NCI-H226 (cell line): ENCODE data around the gene MT1H.
"Not testable (repeated sequence)": the region's sequence is repeated elsewhere in the genome, so short reads cannot be mapped to it uniquely, and the experiment has no call there.

ENCODE experiments used
- DNase-seq: peaks from one replicate; pipeline ENCODE4 v3.0.0-alpha.2; 2015

Gene MT1H

DNA sequence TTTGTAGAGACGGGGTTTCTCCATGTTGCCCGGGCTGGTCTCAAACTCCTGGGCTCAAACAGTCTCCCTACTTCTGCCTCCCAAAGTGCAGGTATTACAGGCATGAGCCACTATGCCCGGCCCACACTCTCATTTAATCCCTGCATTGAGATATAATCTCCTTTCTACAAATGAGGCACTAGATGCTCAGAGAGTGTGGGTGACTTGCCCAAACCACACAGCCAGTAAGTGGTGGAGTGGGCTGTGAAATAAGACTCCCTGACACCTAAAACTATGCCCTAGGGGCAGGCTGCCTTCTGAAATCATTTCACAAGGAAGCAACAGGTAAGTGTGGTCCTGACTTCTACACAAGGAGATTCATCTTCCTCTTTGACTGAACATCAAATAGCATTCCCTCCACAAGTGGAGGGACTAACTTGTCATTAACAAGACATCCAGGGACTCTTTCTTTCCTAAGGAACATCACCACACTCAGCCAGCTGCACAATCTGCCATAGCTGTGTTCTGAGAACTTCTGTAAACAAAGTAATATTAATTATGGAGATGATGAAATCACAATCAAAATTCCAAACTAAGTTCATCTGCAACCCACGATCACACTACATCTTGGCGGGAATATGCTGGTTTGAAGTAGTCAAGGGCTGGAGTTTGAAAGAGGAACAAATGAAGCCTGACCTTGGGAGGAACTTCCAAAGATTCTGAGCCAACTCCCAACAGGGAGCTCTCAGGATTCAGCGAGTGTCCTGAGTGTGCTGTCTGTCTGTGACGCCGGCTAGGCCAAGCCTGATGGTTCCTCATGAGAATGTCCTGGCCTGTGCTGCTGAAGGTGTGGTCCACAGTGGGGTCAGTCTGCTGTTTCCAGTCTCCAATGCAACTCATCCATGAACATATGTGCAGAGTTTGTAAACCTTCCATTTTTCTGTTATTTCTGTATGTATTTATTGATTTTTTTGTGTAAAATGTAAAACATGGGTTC is 4.0 kb upstream of the MT1H start:
- not testable (repeated sequence) for DNase-seq

DNA sequence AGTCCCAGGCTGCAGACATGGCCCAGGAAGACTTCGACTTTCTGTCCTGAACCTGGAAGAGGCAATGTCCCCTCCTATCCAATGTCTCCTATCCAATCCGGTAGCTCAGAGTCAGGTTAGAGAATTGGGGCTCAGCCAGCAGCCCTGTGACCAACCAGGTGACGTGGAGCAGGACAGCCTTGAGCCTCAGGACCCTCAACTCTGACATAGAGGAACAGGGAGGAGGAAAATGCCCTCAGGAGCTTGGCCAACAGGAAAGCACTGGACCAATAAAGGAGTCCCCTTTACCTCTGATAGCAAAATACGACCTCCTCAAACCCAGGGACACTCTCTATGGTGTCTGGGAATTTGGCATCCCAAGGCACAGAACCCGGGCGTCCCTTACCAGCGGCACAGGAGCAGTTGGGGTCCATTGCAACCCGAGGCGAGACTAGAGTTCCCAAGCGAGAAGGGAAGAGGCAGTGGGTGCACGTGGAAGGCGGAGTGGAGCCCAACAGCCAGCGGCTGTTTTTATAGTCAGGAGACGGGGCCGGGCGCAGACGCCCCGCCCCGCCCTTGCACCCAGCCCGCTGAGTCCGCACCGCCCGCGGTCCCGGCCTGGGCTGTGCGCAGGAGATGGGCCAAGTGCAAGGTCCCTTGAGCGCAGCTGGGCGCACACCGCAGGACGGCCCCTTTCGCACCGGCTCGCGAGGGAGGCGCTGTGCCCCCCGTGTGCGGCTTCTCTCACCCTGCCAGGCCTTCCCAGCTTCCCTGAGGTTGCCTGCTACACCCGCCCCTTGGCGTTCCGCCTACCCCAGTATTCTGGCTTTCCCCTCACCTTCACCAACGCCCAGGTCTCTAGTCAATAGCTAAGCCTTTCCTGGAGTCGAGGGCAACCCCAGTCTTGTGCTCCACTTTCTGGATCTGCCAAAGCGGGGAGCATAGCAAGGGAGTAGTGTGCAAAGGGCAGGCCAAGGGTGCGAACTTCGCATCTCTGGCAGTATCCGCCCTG is 1.7 kb upstream of the MT1H start, which contains the start of gene MT1G:
Gene MT1G, minus strand, starts transcription at position 485 of the 991 bp plus-strand sequence. Its CDS starts 72 bp downstream, at position 413.
- no peak for DNase-seq

DNA sequence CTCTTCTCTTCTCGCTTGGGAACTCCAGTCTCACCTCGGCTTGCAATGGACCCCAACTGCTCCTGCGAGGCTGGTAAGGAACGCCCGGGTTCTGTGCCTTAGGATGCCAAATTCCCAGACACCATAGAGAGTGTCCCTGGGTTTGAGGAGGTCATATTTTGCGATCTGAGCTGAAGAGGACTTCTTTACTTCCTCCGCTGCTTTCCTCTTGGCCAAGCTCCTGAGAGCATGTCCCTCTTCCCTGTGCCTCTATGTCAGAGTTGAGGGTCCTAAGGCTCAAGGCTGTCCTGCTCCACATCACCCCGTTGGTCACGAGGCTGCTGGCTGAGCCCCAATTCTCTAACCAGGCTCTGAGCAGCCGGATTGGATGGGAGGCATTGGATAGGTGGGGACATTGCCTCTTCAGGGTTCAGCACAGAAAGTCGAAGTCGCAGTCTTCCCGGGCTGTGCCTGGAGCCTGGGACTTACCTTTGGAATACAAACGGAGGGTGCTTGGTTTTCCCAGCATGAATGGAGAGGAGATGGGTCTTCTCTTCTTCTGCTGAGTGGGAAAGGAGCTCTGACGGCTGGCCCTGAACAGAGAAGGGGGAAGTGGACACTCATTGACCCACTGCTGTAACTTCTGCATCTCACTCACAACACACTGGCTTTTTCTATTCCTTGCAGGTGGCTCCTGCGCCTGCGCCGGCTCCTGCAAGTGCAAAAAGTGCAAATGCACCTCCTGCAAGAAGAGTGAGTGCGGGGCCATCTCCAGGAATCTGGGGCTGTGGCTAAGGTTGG is 416 bp downstream of the MT1H start:
- DNase-seq = no peak

DNA sequence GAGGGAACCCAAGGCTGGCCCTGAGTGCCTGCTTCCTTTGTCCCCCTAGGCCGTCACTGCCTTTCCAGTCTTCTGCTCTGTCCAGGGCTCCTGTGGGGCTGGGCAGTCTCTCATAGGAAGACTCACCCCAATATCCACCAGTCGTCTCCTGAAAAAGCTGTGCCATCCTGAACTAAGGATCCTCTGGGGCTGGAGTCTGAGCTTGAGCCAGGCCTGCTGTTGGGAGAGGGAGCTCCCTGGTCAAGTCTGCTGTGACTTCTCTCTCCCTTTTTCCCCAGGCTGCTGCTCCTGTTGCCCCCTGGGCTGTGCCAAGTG is 963 bp downstream of the MT1H start:
- DNase-seq = no peak

DNA sequence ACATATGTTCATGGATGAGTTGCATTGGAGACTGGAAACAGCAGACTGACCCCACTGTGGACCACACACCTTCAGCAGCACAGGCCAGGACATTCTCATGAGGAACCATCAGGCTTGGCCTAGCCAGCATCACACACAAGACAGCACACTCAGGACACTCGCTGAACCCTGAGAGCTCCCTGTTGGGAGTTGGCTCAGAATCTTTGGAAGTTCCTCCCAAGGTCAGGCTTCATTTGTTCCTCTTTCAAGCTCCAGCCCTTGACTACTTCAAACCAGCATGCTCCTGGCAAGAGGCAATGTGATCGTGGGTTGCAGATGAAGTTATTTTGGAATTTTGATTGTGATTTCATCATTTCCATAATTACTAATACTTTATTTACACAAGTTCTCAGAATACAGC is 2.1 kb downstream of the MT1H start:
- DNase-seq = not testable (repeated sequence)

DNA sequence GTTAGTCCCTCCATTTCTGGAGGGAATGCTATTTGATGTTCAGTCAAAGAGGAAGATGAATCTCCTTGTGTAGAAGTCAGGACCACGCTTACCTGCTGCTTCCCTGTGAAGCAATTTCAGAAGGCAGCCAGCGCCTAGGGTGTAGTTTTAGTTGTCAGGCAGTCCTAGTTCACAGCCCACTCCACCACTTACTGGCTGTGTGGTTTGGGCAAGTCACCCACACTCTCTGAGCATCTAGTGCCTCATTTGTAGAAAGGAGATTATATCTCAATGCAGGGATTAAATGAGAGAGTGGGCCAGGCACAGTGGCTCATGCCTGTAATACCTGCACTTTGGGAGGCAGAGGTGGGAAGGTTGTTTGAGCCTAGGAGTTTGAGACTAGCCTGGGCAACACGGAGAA is 2.6 kb downstream of the MT1H start:
- not testable (repeated sequence) for DNase-seq

DNA sequence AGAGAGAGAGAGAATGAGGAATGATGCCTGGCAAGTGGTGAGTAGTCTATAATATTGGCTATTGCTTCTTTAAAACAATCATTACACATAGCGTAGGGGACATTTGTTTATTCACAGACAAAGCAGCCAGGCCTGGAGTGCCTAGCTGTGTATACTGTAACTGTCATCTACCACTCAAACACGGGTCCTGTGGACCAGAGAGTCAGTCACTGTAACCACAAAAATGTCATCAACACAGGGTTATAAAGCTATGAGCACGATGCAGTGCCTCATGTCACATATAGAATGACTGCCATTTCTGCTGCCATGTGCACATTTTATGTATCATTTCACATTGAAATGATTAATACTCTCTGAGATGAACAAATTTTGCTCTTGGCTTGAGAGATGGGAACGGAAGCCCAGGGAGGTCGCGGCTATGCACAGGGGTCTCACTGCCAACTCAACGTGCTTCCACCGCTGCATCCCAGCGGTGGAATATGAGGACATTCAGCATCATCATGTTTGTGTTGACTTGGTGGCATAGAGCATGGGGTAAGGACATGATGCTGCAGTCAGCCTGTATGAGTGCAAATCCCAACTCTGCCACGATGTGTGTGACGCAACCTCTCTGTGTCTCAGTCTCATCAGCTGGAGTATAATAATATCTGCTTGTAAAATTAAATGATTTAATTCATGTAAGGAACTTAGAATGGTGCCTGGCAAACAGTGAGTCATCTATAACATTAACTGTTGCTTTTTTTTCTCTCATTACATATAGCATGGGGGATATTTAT is 3.3 kb downstream of the MT1H start:
- DNase-seq = no peak

DNA sequence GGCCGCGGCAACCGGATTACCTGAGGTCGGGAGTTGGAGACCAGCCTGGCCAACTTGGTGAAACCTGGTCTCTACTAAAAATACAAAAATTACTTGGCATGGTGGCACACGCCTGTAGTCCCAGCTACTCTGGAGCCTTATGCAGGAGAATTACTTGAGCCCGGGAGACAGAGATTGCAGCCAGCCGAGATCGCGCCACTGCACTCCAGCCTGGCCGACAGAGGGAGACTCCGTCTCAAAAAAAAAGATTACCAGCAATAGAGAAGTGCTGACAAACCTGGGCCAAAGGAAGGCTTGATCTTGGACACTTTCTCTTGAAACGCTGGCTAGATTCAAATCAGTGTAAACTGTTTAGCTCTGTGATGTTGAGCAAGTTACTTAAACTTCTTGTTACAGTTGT is 4.3 kb downstream of the MT1H start:
- DNase-seq = no peak

DNA sequence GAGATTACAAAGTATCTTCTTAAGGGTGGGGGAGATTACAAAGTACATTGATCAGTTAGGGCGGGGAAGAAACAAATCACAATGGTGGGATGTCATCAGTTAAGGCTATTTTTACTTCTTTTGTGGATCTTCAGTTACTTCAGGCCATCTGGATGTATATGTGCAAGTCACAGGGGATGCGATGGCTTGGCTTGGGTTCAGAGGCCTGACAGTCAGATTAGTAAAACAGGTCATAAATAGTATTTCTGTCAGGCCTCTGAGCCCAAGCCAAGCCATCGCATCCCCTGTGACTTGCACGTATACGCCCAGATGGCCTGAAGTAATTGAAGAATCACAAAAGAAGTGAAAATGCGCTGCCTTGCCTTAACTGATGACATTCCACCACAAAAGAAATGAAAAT is 5.0 kb downstream of the MT1H start:
- DNase-seq = not testable (repeated sequence)

DNA sequence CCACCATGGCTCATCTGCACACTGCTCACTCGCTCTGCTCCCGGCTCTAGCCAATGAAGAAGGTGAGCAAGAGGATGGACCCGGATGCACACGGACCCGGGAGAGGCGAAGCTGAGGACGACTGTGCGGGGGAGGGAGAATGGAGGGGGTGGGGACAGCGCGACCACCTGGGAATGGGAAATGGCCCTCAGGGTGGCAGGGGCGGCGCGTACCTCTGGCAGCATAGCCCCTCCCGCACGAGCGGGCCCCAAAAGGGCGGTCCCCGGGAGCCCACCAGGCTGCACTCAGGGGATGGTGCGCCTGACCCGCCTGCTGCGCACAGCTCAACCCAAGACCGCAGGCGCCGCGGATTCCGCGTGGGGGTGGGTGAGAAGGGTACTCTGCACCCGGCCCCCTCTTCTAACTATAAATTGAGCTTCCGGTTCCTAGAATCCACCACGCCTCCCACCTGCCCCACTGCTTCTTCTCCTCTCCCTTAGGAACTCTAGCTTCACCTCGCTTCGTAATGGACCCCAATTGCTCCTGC is 6.1 kb downstream of the MT1H start:
- DNase-seq = no peak

DNA sequence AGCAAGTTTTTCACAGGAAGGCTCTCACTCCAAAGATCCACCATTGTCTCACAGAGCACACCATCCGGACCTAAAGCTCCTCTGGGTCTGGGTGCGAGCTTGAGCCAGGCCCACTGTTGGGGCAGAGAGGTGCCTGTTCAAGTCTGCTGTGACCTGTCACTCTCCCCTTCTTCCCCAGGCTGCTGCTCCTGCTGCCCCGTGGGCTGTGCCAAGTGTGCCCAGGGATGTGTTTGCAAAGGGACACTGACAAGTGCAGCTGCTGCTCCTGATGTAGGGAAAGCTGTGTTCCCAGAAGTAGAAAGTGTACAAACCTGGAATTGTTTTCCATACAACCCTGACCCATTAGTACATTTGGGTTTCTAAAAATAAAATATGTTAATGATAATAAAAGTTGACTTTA is 7.9 kb downstream of the MT1H start:
- DNase-seq = no peak

DNA sequence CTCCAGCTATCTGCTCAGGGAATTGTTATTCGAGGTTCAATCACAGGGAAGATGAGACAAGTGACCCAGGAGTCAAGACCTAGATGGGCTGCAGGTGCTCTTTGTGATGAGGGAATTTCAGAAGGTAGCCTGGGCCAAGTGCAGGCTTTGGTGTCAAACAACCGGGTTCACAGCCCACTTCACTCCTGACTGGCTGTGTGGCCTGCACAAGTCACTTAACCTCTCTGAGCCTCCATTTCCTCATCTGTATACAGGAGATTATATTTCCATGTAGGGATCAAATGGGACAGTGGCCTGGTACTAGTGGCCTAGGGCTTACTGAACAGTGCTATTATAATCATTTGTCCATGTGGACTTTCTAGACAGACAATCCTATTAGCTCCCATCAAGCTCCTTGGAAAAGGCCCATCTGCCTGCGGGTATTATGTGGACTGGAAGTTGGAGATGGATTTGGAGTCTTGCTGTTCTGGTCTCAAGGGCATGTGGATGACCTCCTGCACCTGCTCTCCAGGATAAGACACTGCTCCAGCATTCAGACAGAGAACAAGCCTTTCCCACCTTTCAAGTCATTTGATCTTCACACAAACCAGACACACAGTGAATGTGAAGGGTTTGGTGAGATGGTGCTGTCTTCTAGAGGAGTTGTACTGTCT is 9.6 kb downstream of the MT1H start:
- no peak for DNase-seq

DNA sequence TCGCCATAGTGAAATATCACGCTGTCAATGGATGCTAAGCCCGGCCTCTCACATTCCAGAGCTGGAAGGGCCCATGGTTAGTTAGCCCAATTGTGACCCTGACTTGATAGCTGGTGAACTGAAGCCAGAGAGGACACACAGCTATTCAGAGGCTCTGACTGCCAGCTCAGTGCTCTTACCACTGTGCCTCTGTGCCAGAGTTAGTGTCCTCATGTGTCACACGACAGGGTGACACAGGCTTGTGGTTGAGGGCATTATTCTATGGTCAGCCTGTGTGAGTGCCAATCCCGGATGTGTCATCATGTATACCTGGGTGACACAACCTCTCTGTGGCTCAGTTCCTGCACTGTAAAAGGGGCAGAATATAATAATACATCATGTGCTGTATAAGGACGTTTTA is 10.2 kb downstream of the MT1H start:
- no peak for DNase-seq

DNA sequence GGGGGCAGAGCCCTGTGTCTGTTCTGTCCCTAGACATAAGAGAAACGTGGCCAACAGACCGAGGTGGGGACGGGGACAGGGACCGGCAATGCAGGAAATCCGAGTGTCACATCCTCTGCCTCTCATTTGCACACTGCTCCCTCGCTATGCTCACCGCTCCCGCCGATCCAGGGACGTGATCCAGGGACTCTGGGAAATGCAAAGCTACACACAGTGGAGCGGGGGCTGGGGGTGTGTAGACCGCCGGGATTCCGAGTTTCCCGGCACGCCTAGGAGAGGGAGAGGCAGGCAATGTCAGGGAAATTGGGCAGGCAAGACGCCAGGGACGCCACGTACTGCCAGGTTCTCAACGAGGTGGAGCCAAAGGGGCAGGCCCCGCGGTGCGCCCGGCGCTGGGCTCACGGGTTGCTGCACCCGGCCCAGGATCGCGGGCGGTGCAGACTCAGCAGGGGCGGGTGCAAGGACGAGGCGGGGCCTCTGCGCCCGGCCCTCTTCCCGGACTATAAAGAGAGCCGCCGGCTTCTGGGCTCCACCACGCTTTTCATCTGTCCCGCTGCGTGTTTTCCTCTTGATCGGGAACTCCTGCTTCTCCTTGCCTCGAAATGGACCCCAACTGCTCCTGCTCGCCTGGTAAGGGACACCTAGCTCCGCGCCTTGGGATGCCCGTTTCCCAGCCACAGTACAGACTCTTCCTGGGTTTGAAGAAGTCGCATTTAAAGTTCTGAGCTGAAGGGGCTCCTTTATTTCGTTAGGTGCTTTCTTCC is 12.5 kb downstream of the MT1H start, which contains the start of gene MT1X:
Gene MT1X, plus strand, starts transcription at position 532 of the 764 bp plus-strand sequence. Its CDS starts 71 bp downstream, at position 603.
- DNase-seq = peak; percentile 91

DNA sequence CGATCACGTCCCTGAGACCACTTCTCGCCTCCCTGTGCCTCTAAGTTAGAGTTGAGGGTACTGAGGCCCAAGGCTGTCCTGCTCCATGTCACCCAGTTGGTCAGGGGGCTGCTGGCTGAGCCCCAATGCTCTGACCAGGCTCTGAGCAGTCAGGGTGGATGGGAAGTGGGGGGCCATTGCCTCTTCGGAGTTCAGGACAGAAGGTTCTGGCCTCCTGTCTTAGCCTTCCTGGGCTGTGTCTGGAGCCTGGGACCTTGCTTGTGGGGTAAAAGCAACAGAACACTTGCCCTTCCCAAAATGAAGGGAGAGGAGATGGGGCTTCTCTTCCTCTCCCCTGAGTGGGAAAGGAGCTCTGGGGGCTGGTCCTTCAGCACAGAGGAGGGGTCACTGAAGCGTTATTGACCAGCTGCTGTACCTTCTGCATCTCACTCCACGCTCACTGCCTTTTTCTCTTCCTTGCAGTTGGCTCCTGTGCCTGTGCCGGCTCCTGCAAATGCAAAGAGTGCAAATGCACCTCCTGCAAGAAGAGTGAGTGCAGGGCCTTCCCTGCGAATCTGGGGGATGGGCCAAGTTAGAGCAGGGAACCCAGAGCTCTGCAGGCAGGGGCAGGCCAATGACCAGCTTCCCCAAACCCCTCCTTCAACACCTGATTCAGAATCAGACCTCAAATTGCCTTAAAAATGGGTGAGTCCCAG is 13.2 kb downstream of the MT1H start:
- no peak for DNase-seq

DNA sequence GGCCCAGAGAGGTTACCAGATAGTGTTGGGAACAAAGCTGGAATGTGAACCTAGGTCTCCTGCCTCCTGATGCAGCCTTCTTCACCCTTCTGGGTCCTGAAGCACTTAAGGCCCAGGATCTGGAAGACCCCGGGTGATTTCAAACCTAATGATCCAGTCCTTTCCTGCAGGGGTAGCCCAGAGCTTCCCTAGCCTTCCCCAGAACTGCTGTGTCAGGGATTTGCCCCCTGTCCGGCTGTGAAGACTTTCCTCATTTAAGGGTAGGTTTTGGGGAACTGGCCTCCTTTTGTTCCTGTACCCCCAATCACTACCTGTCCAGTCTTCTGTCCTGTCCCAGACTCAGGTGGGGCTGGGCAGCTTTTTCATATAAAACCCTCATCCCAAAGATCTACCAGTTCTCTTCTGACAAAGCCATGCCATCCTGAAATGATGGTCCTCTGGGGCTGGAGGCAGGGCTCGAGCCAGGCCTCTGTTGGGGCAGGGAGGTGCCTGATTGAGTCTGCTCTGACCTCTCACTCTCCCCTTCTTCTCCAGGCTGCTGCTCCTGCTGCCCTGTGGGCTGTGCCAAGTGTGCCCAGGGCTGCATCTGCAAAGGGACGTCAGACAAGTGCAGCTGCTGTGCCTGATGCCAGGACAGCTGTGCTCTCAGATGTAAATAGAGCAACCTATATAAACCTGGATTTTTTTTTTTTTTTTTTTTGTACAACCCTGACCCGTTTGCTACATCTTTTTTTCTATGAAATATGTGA is 14.0 kb downstream of the MT1H start:
- DNase-seq = no peak

DNA sequence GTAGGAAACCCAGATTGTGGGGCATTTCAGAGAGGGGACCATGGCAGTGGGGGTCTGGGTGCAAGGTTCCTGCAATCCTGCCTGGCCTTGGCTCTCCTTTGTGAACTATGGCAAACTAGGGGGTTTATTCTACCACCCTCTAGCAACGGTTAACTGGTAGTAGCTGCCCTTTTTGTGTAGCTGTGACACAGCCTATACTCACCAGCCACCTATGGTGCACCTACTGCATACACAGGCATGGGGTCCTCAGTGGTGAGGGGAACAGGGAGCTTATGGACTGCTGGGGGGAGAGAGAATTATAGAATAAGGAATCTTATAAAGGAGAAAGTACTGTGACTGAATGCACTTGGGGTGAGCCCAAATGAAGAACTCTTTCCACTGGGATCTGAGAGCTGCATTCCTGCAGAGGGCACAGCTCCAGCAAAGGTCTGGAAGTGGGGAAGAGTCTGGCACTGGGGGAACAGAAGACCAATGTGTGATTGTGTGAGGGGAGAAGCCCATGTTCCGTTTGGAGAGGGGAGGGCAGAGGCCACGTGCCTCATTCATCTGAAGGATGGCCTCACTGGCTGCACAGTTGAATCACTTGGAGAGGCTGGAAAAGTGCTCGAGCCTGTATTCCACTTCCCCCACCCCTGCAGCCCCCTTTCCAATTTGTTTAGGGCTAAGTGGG is 14.8 kb downstream of the MT1H start:
- DNase-seq = no peak

DNA sequence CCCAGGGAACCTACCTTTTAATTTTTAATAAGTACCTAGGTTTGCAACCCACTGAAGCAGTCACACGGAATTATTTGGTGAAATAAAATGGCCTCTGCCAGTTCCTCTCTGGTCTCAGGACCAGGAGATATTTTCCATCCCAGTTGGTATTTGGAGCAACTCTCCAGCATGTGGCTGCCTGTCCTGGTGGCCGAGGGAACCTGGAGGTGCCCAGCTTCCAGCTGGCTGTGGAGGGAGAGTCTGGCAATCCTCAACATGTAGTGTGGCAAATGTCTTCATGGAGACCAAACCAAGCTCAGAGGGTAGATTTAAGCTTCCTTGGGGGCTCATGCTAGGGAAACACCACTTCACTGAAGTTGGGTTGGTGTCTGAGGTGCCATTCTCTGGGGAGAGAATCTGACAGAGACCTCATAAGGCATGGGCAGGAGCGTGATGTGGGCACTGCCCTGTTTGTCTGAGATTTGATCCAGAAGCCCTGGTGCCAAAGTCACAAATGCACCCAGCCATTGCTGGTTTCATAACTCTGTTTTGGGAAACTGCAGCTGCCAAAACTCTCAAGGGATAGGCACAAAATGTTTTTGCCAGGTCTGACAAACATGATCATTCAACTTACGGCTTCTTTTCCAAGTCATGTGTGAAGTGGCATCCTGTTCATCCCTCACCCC is 15.4 kb downstream of the MT1H start:
- DNase-seq = no peak
